CD4-positive, alpha-beta T cell (primary cell): ENCODE measurements around the gene G2E3. TPM values are rescaled to one million over a fixed set of nuclear protein-coding genes. Genes with fewer than 3 reads are reported as not detected.
"Not testable (repeated sequence)": the region's sequence is repeated elsewhere in the genome, so short reads cannot be mapped to it uniquely, and the experiment has no call there.

Experiments
- ATAC-seq: fragments of 200-7000 bp; cut with Tn5 transposase; one replicate; pipeline ENCODE4 v1.10.0; 2022; ENCODE audit warnings: mild to moderate bottlenecking; ENCODE audit not compliant: poor library complexity
- CTCF ChIA-PET: fragments of 350-600 bp; sonication (Branson Sonifier 250); formaldehyde crosslinking; loops from one replicate; lab custom pipeline; 2021; ENCODE audit warnings: antibody characterized with exemption, inconsistent platforms; lab: Charles Lee
- POLR2A ChIA-PET: fragments of 350-600 bp; sonication (Branson Sonifier 250); formaldehyde crosslinking; loops from one replicate; lab custom pipeline; 2021; ENCODE audit warnings: antibody characterized with exemption, inconsistent platforms; lab: Charles Lee
- DNase-seq, 14 experiments: peaks; one replicate each; pipeline ENCODE4 v3.0.0-alpha.2; 2013 to 2020; ENCODE audit warnings: mixed read lengths in 2 of 14
- H3K27ac ChIP-seq, 2 donors: one replicate each; pipeline versions ENCODE4 v1.5.1 to v1.7.0; 2013; ENCODE audit warnings: low read length in 2 of 2, low read depth in 1 of 2, mild to moderate bottlenecking in 1 of 2
- H3K27me3 ChIP-seq, 2 experiments: 1 replicate in 1 of 2; 2 replicates in 1 of 2; pipeline versions ENCODE4 v1.6.1 to v1.7.0; 2013; ENCODE audit warnings: low read length in 2 of 2, control low read depth in 1 of 2, mild to moderate bottlenecking in 1 of 2, moderate library complexity in 1 of 2; ENCODE audit not compliant: insufficient read depth in 2 of 2, control insufficient read depth in 1 of 2
- H3K36me3 ChIP-seq: one replicate; pipeline ENCODE4 v1.6.1; 2013; ENCODE audit warnings: low read length, control low read depth; ENCODE audit not compliant: insufficient read depth
- H3K4me1 ChIP-seq: one replicate; pipeline ENCODE4 v1.6.1; 2013; ENCODE audit warnings: low read length, control low read depth; ENCODE audit not compliant: insufficient read depth
- H3K4me3 ChIP-seq: one replicate; pipeline ENCODE4 v1.5.1; 2013; ENCODE audit warnings: mild to moderate bottlenecking, low read length, moderate library complexity
- H3K9me3 ChIP-seq, 2 experiments: 1 replicate in 1 of 2; 2 replicates in 1 of 2; pipeline versions ENCODE4 v1.6.1 to v1.7.0; 2013; ENCODE audit warnings: low read length in 2 of 2, mild to moderate bottlenecking in 2 of 2, control low read depth in 1 of 2, moderate library complexity in 1 of 2; ENCODE audit not compliant: control insufficient read depth in 1 of 2, insufficient read depth in 1 of 2
- H3K27ac Mint-ChIP-seq: one replicate; pipeline ENCODE4 v1.8.0; 2020; ENCODE audit warnings: mixed read lengths
- H3K27me3 Mint-ChIP-seq: one replicate; pipeline ENCODE4 v1.8.0; 2021; ENCODE audit warnings: mixed read lengths
- H3K36me3 Mint-ChIP-seq: one replicate; pipeline ENCODE4 v1.8.0; 2021; ENCODE audit warnings: low read depth, mixed read lengths
- H3K4me1 Mint-ChIP-seq: one replicate; pipeline ENCODE4 v1.8.0; 2021; ENCODE audit warnings: low read depth, mixed read lengths
- H3K4me3 Mint-ChIP-seq: one replicate; pipeline ENCODE4 v1.8.0; 2020; ENCODE audit warnings: mild to moderate bottlenecking, mixed read lengths
- H3K9me3 Mint-ChIP-seq: one replicate; pipeline ENCODE4 v1.8.0; 2020; ENCODE audit warnings: mixed read lengths
- CTCF ChIP-seq: fragments of 200-600 bp; IDR thresholded peaks from one replicate; pipeline ENCODE4 v1.8.0; 2022; ENCODE audit warnings: antibody characterized with exemption, mild to moderate bottlenecking
- intact Hi-C, 2 experiments: fragments of 100-400 bp; cut with DNase I in 1 of 2; cut with micrococcal nuclease in 1 of 2; formaldehyde crosslinking; loops; one replicate each; pipeline versions ENCODE4 v1.15.1 to v1.9.0; 2023 to 2025; cut with DNase I, micrococcal nuclease
- total RNA-seq, 174 experiments: library from RNA in 2 of 174; stranded (reverse) in 2 of 174; gene quantifications; one replicate each; pipeline ENCODE4 v1.2.3 and lab custom pipeline; 2021 to 2026

The G2E3 gene
- total RNA-seq, 2 experiments from 2014 or later: 23.8 to 24.3 TPM

- peaks cover 24% of the 10 kb centered on the region for H3K27me3 Mint-ChIP-seq
- intact Hi-C loops: no loop called here
- H3K4me1 Mint-ChIP-seq: no peaks in the 10 kb centered on the region
- no peak for TF ChIP-seq CTCF
- CTCF ChIA-PET: no interaction called here
- POLR2A ChIA-PET: no interaction called here
- DNase-seq (no peak), ATAC-seq (no peak)
- no peaks in the 10 kb centered on the region for H3K9me3 Mint-ChIP-seq
- Histone ChIP-seq H3K27me3 (peaks cover 0 to 8% of the 10 kb centered on the region in 2 experiments), H3K4me1 (no peaks in the 10 kb centered on the region), H3K4me3 (no peak overlapping the region), H3K9me3 (peaks cover 0 to 3% of the 10 kb centered on the region in 2 experiments), H3K27ac (no peak overlapping the region), H3K36me3 (no peaks in the 10 kb centered on the region)
- no peak overlapping the region for H3K27ac Mint-ChIP-seq
- no peak overlapping the region for H3K4me3 Mint-ChIP-seq
- no peaks in the 10 kb centered on the region for H3K36me3 Mint-ChIP-seq
Measured at GRCh38 chr14:30541318-30541717, 17.6 kb upstream of the G2E3 start.

- H3K4me3 ChIP-seq, POLR2A ChIA-PET, H3K9me3 Mint-ChIP-seq, H3K27ac ChIP-seq, ATAC-seq, H3K36me3 ChIP-seq, intact Hi-C loops, H3K4me3 Mint-ChIP-seq, H3K4me1 Mint-ChIP-seq, H3K27ac Mint-ChIP-seq, H3K9me3 ChIP-seq, H3K4me1 ChIP-seq, H3K36me3 Mint-ChIP-seq, DNase-seq, H3K27me3 ChIP-seq: not testable (repeated sequence)
- H3K27me3 Mint-ChIP-seq: peaks cover 28% of the 10 kb centered on the region
- CTCF ChIA-PET: interaction anchor here (1.1 kb wide), 1 partner anchor 1527 kb away, joined by 3 read pairs; no protein-coding TSS in a partner anchor
Measured at GRCh38 chr14:30546735-30547134, 12.2 kb upstream of the G2E3 start.

GRCh38 chr14:30547388-30548048 is 11.4 kb upstream of the G2E3 start:
- no peak overlapping the region for H3K27ac ChIP-seq
- CTCF ChIA-PET: no interaction called here
- H3K9me3 Mint-ChIP-seq: no peaks in the 10 kb centered on the region
- no peaks in the 10 kb centered on the region for H3K4me1 ChIP-seq
- POLR2A ChIA-PET: no interaction called here
- H3K4me3 ChIP-seq: no peak overlapping the region
- H3K4me1 Mint-ChIP-seq: no peaks in the 10 kb centered on the region
- H3K27me3 ChIP-seq: peaks cover 0 to 4% of the 10 kb centered on the region in 2 experiments
- peaks cover 36% of the 10 kb centered on the region for H3K27me3 Mint-ChIP-seq
- no peak for TF ChIP-seq CTCF
- ATAC-seq (no peak), DNase-seq (peak in 1 of 14 experiments; percentile 6)
- H3K9me3 ChIP-seq: peaks cover 0 to 7% of the 10 kb centered on the region in 2 experiments
- no peak overlapping the region for H3K4me3 Mint-ChIP-seq
- no peaks in the 10 kb centered on the region for H3K36me3 ChIP-seq
- intact Hi-C loops: no loop called here
- no peak overlapping the region for H3K27ac Mint-ChIP-seq
- H3K36me3 Mint-ChIP-seq: no peaks in the 10 kb centered on the region

GRCh38 chr14:30550335-30550734 is 8.6 kb upstream of the G2E3 start:
- intact Hi-C loops: no loop called here
- POLR2A ChIA-PET: interaction anchor here (1.9 kb wide), 1 partner anchor 8 kb away, joined by 6 read pairs; the partner anchor contains the start of gene G2E3

More at GRCh38 chr14:30550335-30550734, 8.6 kb upstream of the G2E3 start:
- Histone ChIP-seq H3K36me3 (no peaks in the 10 kb centered on the region), H3K4me1 (no peaks in the 10 kb centered on the region), H3K4me3 (no peak overlapping the region), H3K27ac (no peak overlapping the region), H3K27me3 (no peaks in the 10 kb centered on the region), H3K9me3 (peaks cover 0 to 7% of the 10 kb centered on the region in 2 experiments)
- H3K27me3 Mint-ChIP-seq: peaks cover 36% of the 10 kb centered on the region
- H3K4me3 Mint-ChIP-seq: no peak overlapping the region
- TF ChIP-seq CTCF: no peak
- CTCF ChIA-PET: no interaction called here
- no peaks in the 10 kb centered on the region for H3K9me3 Mint-ChIP-seq
- H3K36me3 Mint-ChIP-seq: no peaks in the 10 kb centered on the region
- DNase-seq (no peak), ATAC-seq (no peak)
- H3K4me1 Mint-ChIP-seq: no peaks in the 10 kb centered on the region
- no peak overlapping the region for H3K27ac Mint-ChIP-seq
